ENCODE results near the gene MCOLN2.

GRCh38 chr1:84936116-84936810, 60.6 kb downstream of the MCOLN2 start:
- TF ChIP-seq, protein P1, sequence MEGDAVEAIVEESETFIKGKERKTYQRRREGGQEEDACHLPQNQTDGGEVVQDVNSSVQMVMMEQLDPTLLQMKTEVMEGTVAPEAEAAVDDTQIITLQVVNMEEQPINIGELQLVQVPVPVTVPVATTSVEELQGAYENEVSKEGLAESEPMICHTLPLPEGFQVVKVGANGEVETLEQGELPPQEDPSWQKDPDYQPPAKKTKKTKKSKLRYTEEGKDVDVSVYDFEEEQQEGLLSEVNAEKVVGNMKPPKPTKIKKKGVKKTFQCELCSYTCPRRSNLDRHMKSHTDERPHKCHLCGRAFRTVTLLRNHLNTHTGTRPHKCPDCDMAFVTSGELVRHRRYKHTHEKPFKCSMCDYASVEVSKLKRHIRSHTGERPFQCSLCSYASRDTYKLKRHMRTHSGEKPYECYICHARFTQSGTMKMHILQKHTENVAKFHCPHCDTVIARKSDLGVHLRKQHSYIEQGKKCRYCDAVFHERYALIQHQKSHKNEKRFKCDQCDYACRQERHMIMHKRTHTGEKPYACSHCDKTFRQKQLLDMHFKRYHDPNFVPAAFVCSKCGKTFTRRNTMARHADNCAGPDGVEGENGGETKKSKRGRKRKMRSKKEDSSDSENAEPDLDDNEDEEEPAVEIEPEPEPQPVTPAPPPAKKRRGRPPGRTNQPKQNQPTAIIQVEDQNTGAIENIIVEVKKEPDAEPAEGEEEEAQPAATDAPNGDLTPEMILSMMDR (IDR thresholded peaks at IDR 0.05), result peak; percentile 72 to 92 (median 89)
- no peak for TF ChIP-seq POLR2A (IDR thresholded peaks at IDR 0.05)
